Glomerular endothelial cell (primary cell): ENCODE data around the gene DIP2C. TPM values are rescaled to one million over a fixed set of nuclear protein-coding genes. Genes with fewer than 3 reads are reported as not detected.
"Not testable (repeated sequence)": the region's sequence is repeated elsewhere in the genome, so short reads cannot be mapped to it uniquely, and the experiment has no call there.

Source experiments
- DNase-seq: peaks from one replicate; pipeline ENCODE4 v3.0.0-alpha.2; 2011; ENCODE audit warnings: low read depth, low spot score; ENCODE audit errors: extremely low read depth
- total RNA-seq: library from RNA; depleted of rRNA; stranded (reverse); fragments of >200 nt; gene quantifications from 2 replicates; pipeline ENCODE4 v1.2.3, GENCODE V29; 2015

DIP2C gene
- total RNA-seq, 1 donor from 2014 or later: 16.5 TPM

DNA sequence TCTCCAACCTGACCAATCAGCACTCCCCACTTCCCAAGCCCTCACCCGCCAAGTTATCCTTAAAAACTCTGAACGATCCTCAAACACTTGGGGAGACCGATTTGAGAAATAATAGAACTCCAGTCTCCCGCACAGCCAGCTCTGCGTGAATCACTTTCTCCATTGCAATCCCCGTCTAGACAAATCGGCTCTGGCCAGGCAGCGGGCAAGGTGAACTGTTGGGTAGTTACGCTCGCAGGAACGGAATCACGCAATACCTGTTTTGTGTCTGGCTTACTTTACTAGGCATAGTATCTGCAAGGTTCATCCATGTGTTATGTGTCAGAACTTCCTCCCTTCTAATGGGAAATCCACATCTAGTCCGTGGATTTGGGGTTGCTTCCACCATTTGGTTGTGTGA is 282.5 kb downstream of the DIP2C start:
- DNase-seq: no peak

DNA sequence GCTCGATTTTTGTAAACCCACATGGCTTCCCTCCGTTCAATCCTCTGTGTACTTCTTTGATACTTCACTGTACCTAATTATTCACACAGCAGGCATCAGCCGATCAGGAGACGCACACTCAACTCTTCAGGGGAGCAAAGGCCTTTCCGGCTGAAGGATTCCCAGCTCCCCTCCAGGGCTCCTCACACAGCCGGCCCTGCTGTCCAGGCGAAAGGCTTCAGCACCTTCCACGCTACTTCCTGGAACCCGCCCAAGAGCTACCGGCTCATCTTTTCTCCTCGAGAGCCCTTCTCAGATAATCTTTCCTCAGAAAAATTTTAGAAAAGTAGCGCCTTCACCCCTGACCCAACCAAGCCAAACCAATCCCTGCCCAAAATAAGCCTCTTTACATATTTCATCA is 283.8 kb downstream of the DIP2C start:
- DNase-seq: no peak

DNA sequence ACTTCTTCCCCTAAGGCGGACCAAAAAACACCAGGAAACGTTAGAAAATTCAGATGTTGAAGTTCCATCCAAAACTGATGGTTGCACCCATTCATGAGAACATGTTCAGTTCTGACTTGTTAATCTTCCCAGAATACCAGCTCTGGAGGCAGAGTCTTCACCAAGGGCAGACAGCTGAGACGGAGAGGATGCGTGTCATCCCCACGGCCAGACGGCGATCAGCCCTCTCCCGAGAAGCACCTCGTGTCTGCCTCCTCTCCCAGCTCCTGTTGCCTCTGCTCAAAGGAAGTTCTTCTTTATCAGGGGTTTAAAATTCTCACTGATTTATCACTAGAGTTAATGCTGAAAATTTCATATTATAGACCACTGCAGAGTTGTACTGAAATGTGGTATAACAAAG is 284.5 kb downstream of the DIP2C start:
- DNase-seq: no peak

GRCh38 chr10:404346-404745 is 285.1 kb downstream of the DIP2C start:
- DNase-seq: no peak

GRCh38 chr10:398954-399353 is 290.5 kb downstream of the DIP2C start:
- DNase-seq: no peak

DNA sequence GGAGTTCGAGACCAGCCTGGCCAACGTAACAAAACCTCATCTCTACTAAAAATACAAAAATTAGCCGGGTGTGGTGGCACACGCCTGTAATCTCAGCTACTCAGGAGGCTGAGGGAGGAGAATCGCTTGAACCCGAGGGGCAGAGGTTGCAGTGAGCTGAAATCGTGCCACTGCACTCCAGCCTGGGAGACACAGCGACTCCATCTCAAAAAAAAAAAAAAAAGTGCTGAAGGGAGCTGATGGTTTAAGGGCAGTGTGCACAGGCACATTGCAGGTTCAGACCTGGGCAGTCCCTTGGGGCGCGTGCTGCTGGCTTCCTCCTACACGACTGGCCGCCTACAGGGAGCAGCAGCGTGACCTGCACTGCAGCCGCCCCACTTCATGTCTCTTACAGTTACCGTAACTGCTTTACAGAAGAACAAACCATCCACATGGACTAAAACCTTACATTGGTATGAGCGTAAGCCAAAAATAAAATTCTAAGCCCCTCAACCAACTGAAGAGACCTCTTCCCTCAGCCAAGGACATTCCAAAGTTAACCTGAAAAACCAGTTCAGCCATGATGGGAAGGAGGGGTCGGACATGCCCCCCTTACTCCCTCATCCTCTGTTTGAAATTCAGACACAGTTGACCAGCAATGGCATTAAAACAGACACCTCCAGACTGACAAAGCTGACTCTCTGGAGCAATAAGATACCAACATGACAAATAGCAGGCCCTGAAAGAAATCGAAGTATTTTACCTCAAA is 292.0 kb downstream of the DIP2C start:
- DNase-seq: no peak

GRCh38 chr10:396535-397220 is 292.8 kb downstream of the DIP2C start:
- DNase-seq: no peak

DNA sequence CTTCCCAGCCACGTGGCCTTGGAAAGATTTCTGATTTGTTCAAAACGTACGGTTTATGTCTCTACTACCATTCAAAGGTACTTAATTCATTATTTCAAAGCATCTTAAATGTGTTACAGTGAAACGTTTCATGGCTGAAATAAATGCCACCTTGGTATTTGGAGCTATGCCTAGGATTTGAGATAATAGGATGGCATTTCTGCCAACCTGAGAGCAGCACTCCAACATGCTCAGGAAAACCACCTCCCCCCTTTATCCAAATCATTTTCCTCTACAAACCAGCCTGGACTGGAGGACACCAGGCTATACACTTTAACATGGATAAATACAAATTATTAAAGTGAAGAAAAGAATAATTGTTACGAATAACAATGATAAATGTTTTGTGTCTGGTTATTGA is 293.4 kb downstream of the DIP2C start:
- no peak for DNase-seq

- DNase-seq: no peak
Observed at GRCh38 chr10:395665-396064, 293.8 kb downstream of the DIP2C start.

DNA sequence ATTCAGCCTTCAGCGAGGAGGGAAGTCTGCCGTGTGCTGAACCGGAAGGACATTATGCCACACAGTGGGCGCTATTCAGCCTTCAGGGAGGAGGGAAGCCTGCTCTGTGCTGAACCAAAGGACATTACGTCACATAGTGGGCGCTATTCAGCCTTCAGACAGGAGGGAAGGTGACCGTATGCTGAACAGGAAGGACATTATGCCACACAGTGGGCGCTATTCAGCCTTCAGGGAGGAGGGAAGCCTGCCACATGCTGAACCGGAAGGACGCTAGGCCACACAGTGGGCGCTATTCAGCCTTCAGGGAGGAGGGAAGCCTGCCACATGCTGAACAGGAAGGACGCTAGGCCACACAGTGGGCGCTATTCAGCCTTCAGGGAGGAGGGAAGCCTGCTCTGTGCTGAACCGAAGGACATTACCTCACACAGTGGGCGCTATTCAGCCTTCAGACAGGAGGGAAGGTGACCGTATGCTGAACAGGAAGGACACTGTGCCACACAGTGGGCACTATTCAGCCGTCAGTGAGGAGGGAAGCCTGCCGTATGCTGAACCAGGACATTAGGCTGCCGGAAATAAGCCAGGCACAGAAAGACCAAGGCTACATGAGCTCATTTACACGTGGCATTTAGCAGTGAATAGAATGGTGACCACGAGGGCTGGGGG is 294.9 kb downstream of the DIP2C start:
- DNase-seq: not testable (repeated sequence)

- DNase-seq: no peak
Observed at GRCh38 chr10:393787-394438, 295.6 kb downstream of the DIP2C start.

DNA sequence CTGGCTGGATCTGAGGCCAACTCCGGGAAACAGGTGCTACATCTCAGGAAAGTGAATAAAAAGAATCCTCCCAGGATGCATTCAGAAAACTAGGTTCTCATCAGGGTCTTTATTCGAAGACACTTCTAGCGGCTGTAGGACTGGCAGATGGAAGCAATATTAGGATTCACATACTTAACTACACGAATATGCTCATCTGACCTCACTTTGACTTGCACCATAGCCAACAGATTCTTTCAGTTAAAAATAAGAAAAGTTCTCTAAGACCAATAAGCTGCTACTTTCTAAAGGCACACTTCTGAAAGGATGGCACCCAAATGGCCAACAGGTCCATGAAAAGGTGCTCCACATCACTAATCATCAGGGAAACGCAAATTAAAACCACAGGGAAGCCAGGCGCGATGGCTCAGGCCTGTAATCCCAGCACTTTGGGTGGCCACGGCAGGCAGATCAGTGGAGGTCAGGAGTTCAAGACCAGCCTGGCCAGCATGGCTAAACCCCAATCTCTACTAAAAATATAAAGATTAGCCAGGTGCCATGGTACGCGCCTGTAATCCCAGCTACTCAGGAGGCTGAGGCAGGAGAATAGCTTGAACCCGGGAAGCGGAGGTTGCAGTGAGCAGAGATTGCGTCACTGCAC is 296.2 kb downstream of the DIP2C start:
- DNase-seq: no peak

- no peak for DNase-seq
Observed at GRCh38 chr10:392705-393037, 296.8 kb downstream of the DIP2C start.

GRCh38 chr10:391847-392704 is 297.4 kb downstream of the DIP2C start:
- DNase-seq: no peak

DNA sequence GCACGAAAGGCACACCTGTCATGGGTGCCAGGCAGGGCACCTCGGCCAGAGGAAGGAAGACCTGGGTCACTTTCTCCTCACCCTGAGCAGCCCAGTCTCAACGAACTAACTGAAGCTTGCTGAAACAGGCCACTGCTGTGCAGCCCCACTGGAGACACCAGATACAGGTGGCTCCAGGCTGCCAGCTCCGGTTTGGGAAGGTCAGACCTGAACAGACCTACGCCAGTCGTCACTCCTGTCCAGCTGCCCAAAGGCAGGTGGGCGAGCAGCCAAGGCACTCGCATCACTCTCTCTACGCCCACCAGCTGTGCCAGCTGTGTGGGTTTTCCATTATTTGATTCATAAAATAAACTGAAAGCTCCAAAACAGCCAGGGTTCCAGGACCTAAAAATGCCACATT is 298.2 kb downstream of the DIP2C start:
- no peak for DNase-seq

DNA sequence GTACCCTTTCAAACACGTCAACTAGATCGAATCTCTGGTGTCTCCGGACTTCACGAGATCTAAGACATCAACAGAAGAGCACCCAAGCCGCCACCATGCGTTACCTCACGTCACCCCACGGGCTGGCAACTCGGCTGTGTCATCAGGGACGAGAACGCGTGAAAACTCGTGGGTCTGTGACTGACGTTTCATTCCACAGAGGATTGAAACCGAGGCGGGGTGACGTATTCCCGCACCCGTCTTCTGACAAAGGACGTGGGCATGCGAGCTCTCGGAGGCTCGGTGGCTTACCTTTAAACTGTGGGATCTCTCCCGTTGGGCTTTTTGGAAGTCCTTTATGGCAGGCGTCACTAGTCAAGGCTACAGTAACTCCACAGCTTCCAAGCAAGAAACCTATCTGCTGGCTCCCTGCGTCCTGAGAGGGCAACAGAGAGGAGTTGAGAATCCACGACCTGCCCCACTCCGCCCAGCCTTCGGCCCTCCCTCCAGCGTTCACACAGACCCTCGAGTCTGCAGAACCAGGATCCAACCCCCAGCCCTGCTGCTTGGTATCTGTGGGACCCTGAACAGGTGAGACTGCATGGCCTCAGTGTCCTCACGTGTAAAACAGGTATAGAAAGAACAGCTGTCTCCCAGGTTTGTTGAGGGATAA is 298.9 kb downstream of the DIP2C start:
- DNase-seq: no peak

GRCh38 chr10:389836-390448 is 299.5 kb downstream of the DIP2C start:
- no peak for DNase-seq

GRCh38 chr10:389261-389790 is 300.1 kb downstream of the DIP2C start:
- no peak for DNase-seq

DNA sequence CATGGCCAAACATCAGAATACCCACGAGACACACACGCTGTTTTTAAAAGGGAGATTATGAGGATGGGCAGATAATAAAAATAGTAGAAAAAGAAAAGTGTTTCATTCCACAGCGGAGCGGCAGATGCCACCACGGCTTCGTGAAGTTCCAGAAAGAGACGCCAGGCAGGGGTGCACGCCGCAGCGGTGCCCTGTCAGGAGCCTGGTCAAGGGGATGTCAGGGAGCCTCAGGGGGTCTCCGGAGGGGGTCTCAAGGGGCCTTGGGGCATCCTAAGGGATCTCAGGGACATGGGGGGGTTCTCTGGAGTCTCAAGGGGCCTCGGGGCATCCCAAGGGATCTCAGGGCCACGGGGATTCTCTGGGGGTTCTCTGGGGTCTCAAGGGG is 300.8 kb downstream of the DIP2C start:
- DNase-seq: no peak
